Osteocyte (in vitro differentiated cells): ENCODE data around the gene PGS1. TPM values are rescaled to one million over a fixed set of nuclear protein-coding genes. Genes with fewer than 3 reads are reported as not detected.
A peak's percentile ranks its signal among the peaks of the same experiment; 100 is the strongest.

Experiments used
- DNase-seq: peaks from one replicate; pipeline ENCODE4 v3.0.0; 2021; ENCODE audit warnings: mixed read lengths; ENCODE audit not compliant: unreplicated experiment; ENCODE audit errors: extremely low spot score
- H3K27ac Mint-ChIP-seq: one replicate; pipeline ENCODE4 v1.8.0; 2021; ENCODE audit warnings: mild to moderate bottlenecking, mixed read lengths; ENCODE audit not compliant: unreplicated experiment
- H3K27me3 Mint-ChIP-seq: one replicate; pipeline ENCODE4 v1.8.0; 2021; ENCODE audit warnings: mixed read lengths; ENCODE audit not compliant: unreplicated experiment
- H3K36me3 Mint-ChIP-seq: one replicate; pipeline ENCODE4 v1.8.0; 2021; ENCODE audit warnings: mixed read lengths; ENCODE audit not compliant: unreplicated experiment
- H3K4me1 Mint-ChIP-seq: one replicate; pipeline ENCODE4 v1.8.0; 2021; ENCODE audit warnings: mixed read lengths; ENCODE audit not compliant: unreplicated experiment
- H3K4me3 Mint-ChIP-seq: one replicate; pipeline ENCODE4 v1.8.0; 2021; ENCODE audit warnings: mild to moderate bottlenecking, moderate library complexity, mixed read lengths; ENCODE audit not compliant: unreplicated experiment
- H3K9me3 Mint-ChIP-seq: one replicate; pipeline ENCODE4 v1.8.0; 2021; ENCODE audit warnings: mixed read lengths; ENCODE audit not compliant: unreplicated experiment
- total RNA-seq: library from RNA; stranded (reverse); gene quantifications from 2 replicates; pipeline ENCODE4 v1.2.1, GENCODE V29; 2021
- TF ChIP-seq, protein P1 (sequence below): fragments of 200-600 bp; sonication (generic); IDR thresholded peaks from 2 replicates; pipeline ENCODE4 v1.5.0; 2021; ENCODE audit warnings: antibody characterized with exemption, mild to moderate bottlenecking, moderate library complexity

Gene PGS1
- total RNA-seq, 1 donor from 2014 or later = 53.0 TPM

DNA sequence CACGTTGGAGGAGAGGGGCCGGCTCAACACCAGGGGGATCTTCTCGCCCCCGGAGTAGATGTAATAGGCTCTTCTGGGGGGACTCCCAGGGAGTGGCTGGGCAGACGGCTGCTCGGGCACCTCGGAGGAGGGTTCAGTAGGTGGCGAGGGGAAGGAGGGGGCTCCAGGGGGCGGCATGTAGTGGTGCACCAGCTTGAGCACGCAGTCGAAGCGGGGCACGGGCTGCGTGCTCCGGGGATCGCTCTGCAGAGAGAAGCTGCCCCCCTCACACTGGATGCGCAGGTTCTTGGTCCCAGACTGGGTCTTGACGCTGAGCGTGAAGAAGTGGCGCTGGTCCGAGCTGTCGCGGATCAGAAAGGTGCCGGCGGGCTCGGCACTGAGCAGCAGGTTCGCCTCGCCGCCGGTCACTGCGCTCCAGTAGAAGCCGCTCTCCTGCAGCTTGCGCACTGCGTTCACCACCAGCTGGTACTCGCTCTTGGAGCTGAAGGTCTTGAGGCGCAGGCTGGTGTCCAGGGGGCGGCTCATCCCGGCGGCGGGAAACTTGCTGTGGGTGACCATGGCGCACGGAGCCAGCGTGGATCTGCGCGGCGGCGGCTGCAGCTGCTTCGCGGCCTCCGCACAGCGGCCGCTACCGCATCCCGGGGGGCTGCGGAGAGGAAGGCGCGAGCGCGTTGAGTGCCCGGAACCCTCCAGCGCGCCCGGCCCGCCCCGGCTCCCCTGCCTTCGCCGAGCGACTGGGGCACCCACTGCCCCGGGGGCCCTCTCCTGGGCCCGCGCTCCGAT, 19.7 kb upstream of the PGS1 start:
- Mint-ChIP-seq H3K27ac (peak overlapping the region; percentile 97), H3K36me3 (peaks cover 32% of the 10 kb centered on the region), H3K9me3 (no peaks in the 10 kb centered on the region), H3K4me1 (peaks cover 57% of the 10 kb centered on the region), H3K27me3 (no peaks in the 10 kb centered on the region), H3K4me3 (peak overlapping the region; percentile 89)
- TF ChIP-seq, protein P1, sequence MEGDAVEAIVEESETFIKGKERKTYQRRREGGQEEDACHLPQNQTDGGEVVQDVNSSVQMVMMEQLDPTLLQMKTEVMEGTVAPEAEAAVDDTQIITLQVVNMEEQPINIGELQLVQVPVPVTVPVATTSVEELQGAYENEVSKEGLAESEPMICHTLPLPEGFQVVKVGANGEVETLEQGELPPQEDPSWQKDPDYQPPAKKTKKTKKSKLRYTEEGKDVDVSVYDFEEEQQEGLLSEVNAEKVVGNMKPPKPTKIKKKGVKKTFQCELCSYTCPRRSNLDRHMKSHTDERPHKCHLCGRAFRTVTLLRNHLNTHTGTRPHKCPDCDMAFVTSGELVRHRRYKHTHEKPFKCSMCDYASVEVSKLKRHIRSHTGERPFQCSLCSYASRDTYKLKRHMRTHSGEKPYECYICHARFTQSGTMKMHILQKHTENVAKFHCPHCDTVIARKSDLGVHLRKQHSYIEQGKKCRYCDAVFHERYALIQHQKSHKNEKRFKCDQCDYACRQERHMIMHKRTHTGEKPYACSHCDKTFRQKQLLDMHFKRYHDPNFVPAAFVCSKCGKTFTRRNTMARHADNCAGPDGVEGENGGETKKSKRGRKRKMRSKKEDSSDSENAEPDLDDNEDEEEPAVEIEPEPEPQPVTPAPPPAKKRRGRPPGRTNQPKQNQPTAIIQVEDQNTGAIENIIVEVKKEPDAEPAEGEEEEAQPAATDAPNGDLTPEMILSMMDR = no peak
- no peak for DNase-seq

DNA sequence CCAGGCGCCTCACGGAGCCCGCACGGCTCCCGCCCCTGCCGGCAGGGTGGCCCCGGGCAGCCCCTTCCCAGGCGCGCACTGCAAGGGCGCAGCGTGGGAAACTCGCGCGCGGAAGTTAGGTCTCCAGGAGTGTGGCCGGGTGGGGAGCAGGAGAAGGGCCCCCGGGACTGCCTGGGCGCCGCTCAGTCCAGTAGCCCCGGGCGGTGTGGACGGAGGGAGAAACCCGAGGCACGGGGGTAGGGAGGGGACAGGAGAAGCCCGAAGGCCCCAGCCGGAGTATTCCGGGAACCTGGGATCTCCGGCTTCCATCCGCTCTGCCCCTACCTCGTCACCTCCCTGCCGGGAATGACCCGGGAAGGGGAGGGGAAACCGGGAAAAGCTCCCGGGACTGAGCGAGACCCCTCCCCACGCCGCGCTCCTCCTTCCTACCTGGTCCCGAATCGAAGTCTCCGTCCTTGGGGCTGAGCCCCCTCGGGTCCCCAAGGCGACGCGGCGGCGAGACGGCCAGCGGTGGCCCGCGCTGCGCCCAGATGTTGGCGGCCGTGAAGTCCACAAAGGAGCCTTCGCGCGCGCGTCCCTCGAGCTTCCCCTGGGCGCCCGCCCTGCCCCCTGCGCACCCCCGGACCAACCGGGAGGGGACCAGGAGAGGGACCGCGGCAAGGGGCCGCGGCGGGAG, 19.0 kb upstream of the PGS1 start:
- TF ChIP-seq, protein P1 = no peak
- Mint-ChIP-seq H3K27me3 (no peaks in the 10 kb centered on the region), H3K4me3 (peak overlapping the region; percentile 84), H3K4me1 (peaks cover 55% of the 10 kb centered on the region), H3K9me3 (no peaks in the 10 kb centered on the region), H3K27ac (peak overlapping the region; percentile 79), H3K36me3 (peaks cover 32% of the 10 kb centered on the region)
- peak; percentile 88 for DNase-seq

GRCh38 chr17:78359997-78360370, 18.5 kb upstream of the PGS1 start, which contains the start of gene SOCS3:
Gene SOCS3, minus strand, starts transcription at chr17:78360077. Its CDS starts 982 bp downstream, at chr17:78359095.
- peaks cover 56% of the 10 kb centered on the region for H3K4me1 Mint-ChIP-seq
- no peaks in the 10 kb centered on the region for H3K9me3 Mint-ChIP-seq
- peak within 1 kb of the TSS; percentile 97 for H3K27ac Mint-ChIP-seq
- peak within 1 kb of the TSS; percentile 89 for H3K4me3 Mint-ChIP-seq
- DNase-seq = peak; percentile 99
- no peaks in the 10 kb centered on the region for H3K27me3 Mint-ChIP-seq
- H3K36me3 Mint-ChIP-seq = peaks cover 32% of the 10 kb centered on the region
- TF ChIP-seq, protein P1 = no peak

GRCh38 chr17:78360371-78361224, 17.9 kb upstream of the PGS1 start:
- H3K36me3 Mint-ChIP-seq = peaks cover 26% of the 10 kb centered on the region
- TF ChIP-seq, protein P1 = peak; percentile 94
- H3K4me1 Mint-ChIP-seq = peaks cover 56% of the 10 kb centered on the region
- H3K27me3 Mint-ChIP-seq = no peaks in the 10 kb centered on the region
- no peaks in the 10 kb centered on the region for H3K9me3 Mint-ChIP-seq
- DNase-seq = peak; percentile 98
- peak overlapping the region; percentile 80 for H3K4me3 Mint-ChIP-seq
- peak overlapping the region; percentile 86 for H3K27ac Mint-ChIP-seq
